Kidney epithelial cell (primary cell): Measurements from ENCODE around the gene THADA. TPM values are rescaled to one million over a fixed set of nuclear protein-coding genes. Genes with fewer than 3 reads are reported as not detected.

Experiments
- DNase-seq: peaks from one replicate; pipeline ENCODE4 v3.0.0-alpha.2; 2010; ENCODE audit warnings: low read depth
- H3K27me3 ChIP-seq: 2 replicates; pipeline ENCODE4 v1.6.0; 2011; ENCODE audit warnings: low read length; ENCODE audit not compliant: control insufficient read depth, insufficient read depth
- H3K36me3 ChIP-seq: 2 replicates; pipeline ENCODE4 v1.5.1; 2011; ENCODE audit warnings: low read length; ENCODE audit not compliant: control insufficient read depth, insufficient read depth
- H3K4me3 ChIP-seq: 2 replicates; pipeline ENCODE4 v1.5.1; 2011; ENCODE audit warnings: low read depth, mild to moderate bottlenecking, control low read depth, low read length
- total RNA-seq: library from RNA; depleted of rRNA; stranded (reverse); fragments of >200 nt; gene quantifications from 2 replicates; pipeline ENCODE4 v1.2.3, GENCODE V29; 2015
- TF ChIP-seq, protein P1 (sequence below): IDR thresholded peaks from 2 replicates; pipeline ENCODE4 v1.5.1; 2011; ENCODE audit warnings: mild to moderate bottlenecking, moderate library complexity, low read length, control low read depth, inconsistent platforms; ENCODE audit not compliant: insufficient read depth, poor library complexity, severe bottlenecking

The THADA gene
- total RNA-seq, 1 donor from 2014 or later, result 21.5 TPM

DNA sequence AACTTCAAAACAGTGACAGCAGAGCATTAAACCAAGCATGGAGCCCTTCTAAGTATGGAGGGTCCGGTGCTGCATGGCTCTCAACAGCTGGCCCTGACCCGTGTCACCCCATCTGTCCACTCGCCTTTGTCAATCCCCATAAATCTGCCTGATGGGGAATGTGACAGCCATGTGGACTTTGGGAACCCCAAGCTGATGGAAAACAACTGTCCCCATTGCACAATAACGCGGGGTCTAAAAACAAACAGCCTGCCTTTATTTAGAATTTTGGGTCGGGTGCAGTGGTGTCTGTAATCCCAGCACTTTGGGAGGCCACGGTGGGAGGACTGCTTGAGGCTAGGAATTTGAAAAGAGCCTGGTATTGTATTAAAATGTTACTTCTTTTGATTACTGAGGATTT is 17.1 kb upstream of the THADA start:
- TF ChIP-seq, protein P1, sequence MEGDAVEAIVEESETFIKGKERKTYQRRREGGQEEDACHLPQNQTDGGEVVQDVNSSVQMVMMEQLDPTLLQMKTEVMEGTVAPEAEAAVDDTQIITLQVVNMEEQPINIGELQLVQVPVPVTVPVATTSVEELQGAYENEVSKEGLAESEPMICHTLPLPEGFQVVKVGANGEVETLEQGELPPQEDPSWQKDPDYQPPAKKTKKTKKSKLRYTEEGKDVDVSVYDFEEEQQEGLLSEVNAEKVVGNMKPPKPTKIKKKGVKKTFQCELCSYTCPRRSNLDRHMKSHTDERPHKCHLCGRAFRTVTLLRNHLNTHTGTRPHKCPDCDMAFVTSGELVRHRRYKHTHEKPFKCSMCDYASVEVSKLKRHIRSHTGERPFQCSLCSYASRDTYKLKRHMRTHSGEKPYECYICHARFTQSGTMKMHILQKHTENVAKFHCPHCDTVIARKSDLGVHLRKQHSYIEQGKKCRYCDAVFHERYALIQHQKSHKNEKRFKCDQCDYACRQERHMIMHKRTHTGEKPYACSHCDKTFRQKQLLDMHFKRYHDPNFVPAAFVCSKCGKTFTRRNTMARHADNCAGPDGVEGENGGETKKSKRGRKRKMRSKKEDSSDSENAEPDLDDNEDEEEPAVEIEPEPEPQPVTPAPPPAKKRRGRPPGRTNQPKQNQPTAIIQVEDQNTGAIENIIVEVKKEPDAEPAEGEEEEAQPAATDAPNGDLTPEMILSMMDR, result no peak
- no peaks in the 10 kb centered on the region for H3K27me3 ChIP-seq
- H3K4me3 ChIP-seq, result no peak overlapping the region
- no peak for DNase-seq
- H3K36me3 ChIP-seq, result no peaks in the 10 kb centered on the region

- no peaks in the 10 kb centered on the region for H3K27me3 ChIP-seq
- TF ChIP-seq, protein P1, result peak; percentile 81
- no peak overlapping the region for H3K4me3 ChIP-seq
- DNase-seq, result peak; percentile 31
- H3K36me3 ChIP-seq, result no peaks in the 10 kb centered on the region
These were observed 16.4 kb upstream of the THADA start for GRCh38 chr2:43611987-43612894.

GRCh38 chr2:43610361-43610760 is 14.5 kb upstream of the THADA start:
- TF ChIP-seq, protein P1, result no peak

DNA sequence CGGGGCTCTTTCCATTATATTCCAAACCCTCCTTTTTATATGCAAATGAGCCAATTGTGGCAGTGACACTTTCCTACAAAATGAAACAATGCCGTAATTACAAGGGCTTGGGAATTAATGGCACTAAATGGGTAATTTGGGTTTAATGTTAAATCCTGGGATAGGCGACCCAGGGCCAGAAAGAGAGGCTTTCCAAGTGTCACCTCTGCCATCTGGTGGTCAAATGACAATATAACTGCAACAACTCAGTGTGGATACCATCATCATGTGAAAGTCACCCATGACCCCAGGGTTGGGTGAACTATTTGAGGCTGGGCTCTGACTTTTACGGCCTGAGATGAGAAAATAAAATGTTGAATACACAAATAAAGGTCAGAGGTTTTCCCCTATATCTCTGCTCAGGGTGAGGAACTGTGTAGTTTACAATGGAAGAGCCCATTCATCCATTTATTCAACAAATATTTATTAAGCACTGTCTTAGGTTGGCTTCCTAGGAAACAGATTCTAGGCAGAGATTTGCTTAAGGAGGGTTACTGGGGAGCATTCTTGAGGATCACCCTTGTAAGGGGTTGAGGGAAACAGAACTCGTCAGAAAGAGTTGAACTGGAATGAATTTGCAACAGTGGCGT is 13.6 kb upstream of the THADA start:
- Histone ChIP-seq H3K36me3 (no peaks in the 10 kb centered on the region), H3K4me3 (no peak overlapping the region), H3K27me3 (no peaks in the 10 kb centered on the region)
- peak; percentile 7 for DNase-seq
- TF ChIP-seq, protein P1, result peak; percentile 59

More at GRCh38 chr2:43610361-43610760, 14.5 kb upstream of the THADA start:
- Histone ChIP-seq H3K4me3 (no peak overlapping the region), H3K27me3 (no peaks in the 10 kb centered on the region), H3K36me3 (no peaks in the 10 kb centered on the region)
- DNase-seq, result no peak

DNA sequence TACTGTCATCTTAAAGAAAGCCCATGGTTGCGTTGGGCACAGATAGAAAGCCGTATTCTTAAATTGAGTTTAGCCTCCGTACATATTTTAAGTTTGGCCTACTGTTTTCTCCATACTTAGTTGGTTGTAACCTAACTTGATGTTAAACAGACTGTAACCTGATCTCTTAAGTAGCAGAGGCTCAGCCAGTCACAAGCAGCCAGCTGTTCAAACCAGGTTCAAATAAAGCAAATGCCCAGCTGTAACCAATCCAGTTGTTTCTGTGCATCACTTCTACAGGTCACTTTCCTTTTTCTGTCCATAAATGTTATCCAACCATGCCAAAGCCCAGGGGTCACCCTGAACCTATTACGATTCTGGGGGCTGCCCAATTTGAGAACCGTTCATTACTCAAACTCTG is 10.0 kb upstream of the THADA start:
- TF ChIP-seq, protein P1, result no peak
- no peaks in the 10 kb centered on the region for H3K36me3 ChIP-seq
- no peak for DNase-seq
- no peak overlapping the region for H3K4me3 ChIP-seq
- H3K27me3 ChIP-seq, result no peaks in the 10 kb centered on the region
